ENCODE measurements around the gene ADD1. TPM values are rescaled to one million over a fixed set of nuclear protein-coding genes. Genes with fewer than 3 reads are reported as not detected.

The ADD1 gene
- polyA plus RNA-seq, 10 donors, result 144 to 205 (median 167) TPM

GRCh38 chr4:2857349-2857927 is 13.8 kb downstream of the ADD1 start:
- DNase-seq, result no peak

- peak in 2 of 3 donors; percentile 31 to 58 for DNase-seq
Observed at GRCh38 chr4:2858451-2859217, 15.0 kb downstream of the ADD1 start.

DNA sequence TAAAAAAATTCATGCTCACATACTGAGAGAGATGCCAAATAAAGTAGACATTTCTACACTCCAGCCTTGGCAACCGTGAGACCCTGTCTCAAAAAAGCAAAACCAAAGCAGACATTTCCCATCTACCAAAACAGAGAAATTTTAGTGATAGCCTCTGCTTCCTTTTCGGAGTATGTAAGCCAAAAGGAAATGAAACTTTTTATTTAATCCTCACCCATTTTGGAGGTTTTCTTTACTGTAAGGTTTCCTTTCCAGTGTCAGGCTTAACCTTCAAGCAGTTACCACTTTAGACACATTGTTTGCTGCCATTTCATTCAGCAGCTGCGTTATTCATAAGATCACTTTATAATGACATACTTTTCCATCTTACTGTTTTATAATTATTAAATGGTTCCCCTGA is 15.9 kb downstream of the ADD1 start:
- DNase-seq, result no peak

DNA sequence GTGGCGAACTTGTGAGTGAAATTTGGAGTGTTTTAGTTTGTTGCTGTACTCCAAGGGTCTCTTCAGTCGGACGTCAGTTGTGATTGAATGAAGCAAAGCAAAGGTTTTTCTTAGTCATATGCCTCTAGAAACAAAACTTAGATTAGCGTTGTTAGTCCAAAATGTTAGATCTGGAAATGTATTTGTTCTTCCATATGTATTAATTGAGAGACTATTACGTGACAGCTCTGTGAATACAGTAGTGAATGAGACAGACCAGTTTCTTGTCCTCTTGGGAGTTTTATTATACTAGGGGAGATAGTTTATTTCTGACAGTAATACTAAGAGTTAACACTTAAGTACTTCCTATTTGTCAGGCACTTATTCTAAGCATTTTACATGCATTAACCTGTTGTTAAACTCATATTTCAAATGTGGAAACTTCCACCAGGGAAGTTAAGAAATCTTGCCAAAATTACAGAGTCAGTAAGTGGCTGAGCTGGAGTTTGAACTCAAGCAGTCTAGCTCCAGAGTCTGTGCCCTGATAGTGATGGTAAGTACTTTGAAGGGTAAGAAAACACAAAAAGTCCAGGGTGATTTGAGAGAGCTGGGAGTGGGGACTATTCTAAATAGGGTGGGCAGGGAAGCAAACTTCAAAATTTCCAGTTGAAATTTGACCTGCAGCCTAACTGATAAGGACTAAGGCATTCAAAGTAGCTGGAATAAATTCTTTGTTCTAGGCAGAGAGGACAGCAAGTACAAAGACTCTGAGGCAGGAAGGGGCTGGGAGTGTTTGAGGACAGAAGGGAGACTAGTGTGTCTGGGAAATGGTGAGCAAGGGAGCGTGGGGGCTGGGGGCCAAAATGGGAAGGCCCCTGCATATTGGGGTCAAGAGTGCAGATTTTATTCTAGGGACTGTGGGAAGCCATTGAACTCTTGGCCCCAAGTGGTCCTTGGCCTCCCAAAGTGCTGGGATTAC is 17.0 kb downstream of the ADD1 start:
- DNase-seq, result no peak

DNA sequence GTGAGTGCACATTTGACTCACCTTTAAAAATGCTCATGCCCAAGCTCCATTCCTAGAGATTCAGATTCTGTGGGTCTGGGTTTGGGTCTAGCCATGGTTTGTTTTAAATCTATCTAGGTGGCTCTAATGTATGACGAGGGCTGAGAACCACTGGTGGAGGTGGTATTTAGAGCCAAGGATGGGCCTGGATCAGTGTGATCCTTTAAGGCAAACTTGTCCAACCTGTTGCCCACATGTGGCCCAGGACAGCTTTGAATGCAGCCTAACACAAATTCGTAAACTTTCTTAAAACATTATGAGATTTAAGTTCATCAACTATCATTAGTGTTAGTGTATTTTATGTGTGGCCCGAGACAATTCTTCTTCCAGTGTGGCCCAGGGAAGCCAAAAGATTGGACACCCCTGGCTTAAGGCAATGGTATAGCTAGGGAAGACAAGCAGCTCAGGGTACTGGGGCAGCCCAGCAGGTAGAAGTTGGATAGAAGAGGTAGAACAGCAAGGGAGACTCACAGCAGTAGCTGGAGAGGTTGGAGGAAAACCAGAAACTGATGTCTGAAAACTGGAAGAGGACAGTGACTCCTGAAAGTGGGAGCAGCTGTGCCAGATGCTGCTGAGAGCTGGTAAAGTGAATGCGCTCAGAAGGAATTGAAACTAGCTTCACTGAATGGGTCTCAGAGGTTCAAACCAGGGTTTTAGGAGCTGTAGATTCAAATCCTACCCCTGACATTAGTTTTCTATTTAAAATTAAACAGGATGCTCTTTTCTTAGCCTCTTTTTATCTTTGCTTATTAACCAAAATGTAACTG is 18.2 kb downstream of the ADD1 start:
- DNase-seq, result peak in 2 of 3 donors; percentile 38 to 49

DNA sequence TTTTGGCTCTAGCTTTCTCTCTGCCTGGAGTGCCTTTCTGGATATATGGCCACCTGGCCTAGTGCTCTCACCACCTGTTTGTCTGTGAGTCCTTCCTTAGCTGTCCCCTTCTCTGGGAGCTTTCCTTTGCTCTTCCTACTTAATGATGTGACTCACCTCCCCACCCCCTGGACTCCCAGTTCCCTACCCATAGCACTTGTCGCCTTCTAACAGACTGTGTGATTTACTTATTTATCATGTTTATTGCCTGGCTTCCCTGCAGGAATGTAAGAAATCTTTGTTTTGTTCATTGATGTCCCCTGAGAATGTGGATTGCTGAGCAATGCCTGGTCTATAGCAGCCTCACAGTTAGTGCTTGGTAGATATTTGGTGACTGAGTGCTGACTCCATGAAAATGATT is 18.9 kb downstream of the ADD1 start:
- no peak for DNase-seq

- DNase-seq, result no peak
Observed at GRCh38 chr4:2863649-2864048, 20.0 kb downstream of the ADD1 start.

GRCh38 chr4:2865196-2865780 is 21.6 kb downstream of the ADD1 start:
- no peak for DNase-seq

GRCh38 chr4:2866160-2866861 is 22.7 kb downstream of the ADD1 start:
- no peak for DNase-seq

DNA sequence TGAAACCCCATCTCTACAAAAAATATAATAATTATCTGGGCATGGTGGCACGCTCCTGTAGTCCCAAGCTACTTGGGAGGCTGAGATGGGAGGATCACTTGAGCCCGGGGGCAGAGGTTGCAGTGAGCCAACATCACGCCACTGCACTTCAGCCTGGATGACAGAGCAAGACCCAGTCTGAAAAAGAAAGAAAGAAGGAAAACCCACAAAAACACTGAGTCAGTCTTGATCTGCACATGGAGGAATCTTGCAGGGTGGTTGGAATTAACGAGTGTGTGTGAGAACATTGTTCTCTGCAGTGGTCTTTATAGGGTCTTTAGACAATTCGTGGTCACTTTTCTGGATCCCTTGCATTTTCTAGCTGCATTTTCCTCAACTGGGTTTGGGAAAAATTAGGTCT is 23.2 kb downstream of the ADD1 start:
- no peak for DNase-seq

GRCh38 chr4:2867758-2868491 is 24.3 kb downstream of the ADD1 start:
- peak in 2 of 3 donors; percentile 37 to 75 for DNase-seq

- no peak for DNase-seq
Observed at GRCh38 chr4:2868877-2869487, 25.3 kb downstream of the ADD1 start.

DNA sequence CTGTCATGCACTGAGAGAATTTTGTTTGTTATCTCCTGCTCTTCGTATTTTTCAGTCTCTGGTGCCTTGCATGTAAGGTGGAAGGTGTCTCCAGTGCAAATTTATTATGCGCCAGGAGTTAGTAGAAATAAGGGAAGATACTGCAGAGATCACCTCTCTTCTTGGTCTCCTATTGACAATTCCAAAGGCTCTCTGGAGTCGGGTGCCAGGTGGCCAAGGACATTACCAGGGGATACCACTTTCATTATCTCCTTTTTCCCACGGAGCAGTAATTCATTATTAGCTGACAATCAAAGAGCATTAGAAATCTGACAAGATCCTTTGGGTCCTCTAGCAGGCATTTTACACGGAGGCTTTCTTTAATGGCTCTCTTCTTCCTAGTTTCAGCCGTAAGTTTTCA is 26.0 kb downstream of the ADD1 start:
- DNase-seq, result no peak

GRCh38 chr4:2870082-2870481 is 26.4 kb downstream of the ADD1 start:
- DNase-seq, result no peak

- DNase-seq, result no peak
Observed at GRCh38 chr4:2871466-2871865, 27.8 kb downstream of the ADD1 start.

DNA sequence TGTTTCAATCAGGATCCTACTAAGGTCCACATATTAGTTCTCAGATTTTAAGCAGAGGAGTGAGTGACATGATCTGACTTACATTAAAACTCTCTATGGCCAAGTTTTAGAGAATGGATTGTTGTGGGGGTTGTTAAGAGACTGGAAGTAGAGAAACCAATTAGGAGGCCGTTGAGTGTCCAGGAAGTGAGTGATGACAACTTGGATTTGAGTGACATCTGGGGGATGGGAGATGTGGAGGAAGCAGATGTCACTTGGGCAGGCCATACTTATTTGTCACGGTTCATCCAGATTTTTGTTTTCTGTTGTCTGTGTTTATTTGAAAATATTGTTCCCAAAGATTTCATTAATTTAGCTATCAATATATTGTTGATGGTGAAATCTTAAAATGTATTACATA is 28.3 kb downstream of the ADD1 start:
- no peak for DNase-seq

DNA sequence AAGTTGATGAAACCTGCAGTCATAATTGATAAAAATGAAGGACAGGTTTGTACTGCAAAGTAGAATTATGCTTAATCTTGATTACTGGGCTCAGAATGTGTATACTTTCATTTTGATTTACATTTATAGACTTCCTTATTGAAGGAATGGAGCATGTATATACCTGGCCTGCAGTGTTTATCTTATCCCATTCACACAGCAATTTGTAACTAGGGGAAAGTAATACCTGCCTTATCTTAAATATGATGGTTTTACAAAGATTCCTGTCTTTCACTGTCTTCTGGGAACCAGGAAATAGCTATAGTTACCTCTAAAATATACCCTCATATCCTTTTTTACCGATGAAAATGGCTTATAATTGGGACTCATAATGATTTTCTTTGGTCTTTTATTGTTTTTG is 29.7 kb downstream of the ADD1 start:
- no peak for DNase-seq

GRCh38 chr4:2874861-2875260 is 31.2 kb downstream of the ADD1 start:
- DNase-seq, result no peak

GRCh38 chr4:2875556-2875955 is 31.9 kb downstream of the ADD1 start:
- no peak for DNase-seq

Data from muscle of back (tissue), 11 donors.